HUES48 (cell line): ENCODE data around the gene NEDD4L.

ENCODE experiments used
- H3K27ac ChIP-seq: one replicate; pipeline ENCODE4 v1.7.0; 2013; ENCODE audit warnings: low read depth, low read length, inconsistent platforms
- H3K27me3 ChIP-seq: 2 replicates; pipeline ENCODE4 v1.6.1; 2013; ENCODE audit warnings: mild to moderate bottlenecking, low read length; ENCODE audit not compliant: control insufficient read depth, insufficient read depth
- H3K36me3 ChIP-seq: 2 replicates; pipeline ENCODE4 v1.6.1; 2013; ENCODE audit warnings: low read length; ENCODE audit not compliant: control insufficient read depth, insufficient read depth
- H3K4me1 ChIP-seq: 2 replicates; pipeline ENCODE4 v1.6.1; 2013; ENCODE audit warnings: mild to moderate bottlenecking, low read length; ENCODE audit not compliant: control insufficient read depth, insufficient read depth
- H3K4me3 ChIP-seq: 2 replicates; pipeline ENCODE4 v1.5.1; 2013; ENCODE audit warnings: mild to moderate bottlenecking, low read depth, low read length
- H3K9ac ChIP-seq: 2 replicates; pipeline ENCODE4 v1.6.1; 2013; ENCODE audit warnings: mild to moderate bottlenecking, low read depth, low read length, moderate library complexity
- H3K9me3 ChIP-seq: 2 replicates; pipeline ENCODE4 v1.6.1; 2013; ENCODE audit warnings: low read length; ENCODE audit not compliant: control insufficient read depth, insufficient read depth

Gene NEDD4L

GRCh38 chr18:58284699-58285448 is 240.8 kb downstream of the NEDD4L start:
- H3K27me3 ChIP-seq: no peaks in the 10 kb centered on the region
- H3K9me3 ChIP-seq: no peaks in the 10 kb centered on the region
- peaks cover 32% of the 10 kb centered on the region for H3K4me1 ChIP-seq

GRCh38 chr18:58285449-58286130 is 241.6 kb downstream of the NEDD4L start:
- H3K36me3 ChIP-seq: no peaks in the 10 kb centered on the region
- H3K27ac ChIP-seq: no peak overlapping the region
- no peaks in the 10 kb centered on the region for H3K9me3 ChIP-seq
- H3K27me3 ChIP-seq: no peaks in the 10 kb centered on the region
- peaks cover 32% of the 10 kb centered on the region for H3K4me1 ChIP-seq
- H3K9ac ChIP-seq: no peak overlapping the region
- no peak overlapping the region for H3K4me3 ChIP-seq

More at GRCh38 chr18:58284699-58285448, 240.8 kb downstream of the NEDD4L start:
- Histone ChIP-seq H3K9ac (no peak overlapping the region), H3K27ac (no peak overlapping the region), H3K36me3 (no peaks in the 10 kb centered on the region), H3K4me3 (no peak overlapping the region)

GRCh38 chr18:58286632-58287352 is 242.8 kb downstream of the NEDD4L start:
- H3K9ac ChIP-seq: no peak overlapping the region
- H3K27ac ChIP-seq: no peak overlapping the region
- H3K27me3 ChIP-seq: no peaks in the 10 kb centered on the region
- peaks cover 32% of the 10 kb centered on the region for H3K4me1 ChIP-seq
- H3K9me3 ChIP-seq: no peaks in the 10 kb centered on the region
- H3K4me3 ChIP-seq: no peak overlapping the region
- H3K36me3 ChIP-seq: no peaks in the 10 kb centered on the region

- Histone ChIP-seq H3K36me3 (no peaks in the 10 kb centered on the region), H3K9ac (no peak overlapping the region), H3K9me3 (no peaks in the 10 kb centered on the region), H3K27me3 (no peaks in the 10 kb centered on the region), H3K27ac (peak overlapping the region; percentile 18), H3K4me3 (no peak overlapping the region), H3K4me1 (peaks cover 32% of the 10 kb centered on the region)
Measured at GRCh38 chr18:58287353-58288274, 243.6 kb downstream of the NEDD4L start.

GRCh38 chr18:58288921-58289797 is 245.1 kb downstream of the NEDD4L start:
- Histone ChIP-seq H3K9ac (no peak overlapping the region), H3K4me1 (peaks cover 32% of the 10 kb centered on the region), H3K27me3 (no peaks in the 10 kb centered on the region), H3K27ac (no peak overlapping the region), H3K9me3 (no peaks in the 10 kb centered on the region), H3K4me3 (no peak overlapping the region), H3K36me3 (no peaks in the 10 kb centered on the region)

GRCh38 chr18:58290116-58290695 is 246.2 kb downstream of the NEDD4L start:
- Histone ChIP-seq H3K4me1 (peaks cover 32% of the 10 kb centered on the region), H3K9me3 (no peaks in the 10 kb centered on the region), H3K27ac (no peak overlapping the region)

GRCh38 chr18:58291131-58291530 is 247.1 kb downstream of the NEDD4L start:
- no peaks in the 10 kb centered on the region for H3K9me3 ChIP-seq
- H3K27me3 ChIP-seq: no peaks in the 10 kb centered on the region
- no peak overlapping the region for H3K4me3 ChIP-seq
- H3K36me3 ChIP-seq: no peaks in the 10 kb centered on the region
- H3K4me1 ChIP-seq: peaks cover 32% of the 10 kb centered on the region
- H3K27ac ChIP-seq: no peak overlapping the region
- H3K9ac ChIP-seq: no peak overlapping the region

More at GRCh38 chr18:58290116-58290695, 246.2 kb downstream of the NEDD4L start:
- Histone ChIP-seq H3K9ac (no peak overlapping the region), H3K36me3 (no peaks in the 10 kb centered on the region), H3K4me3 (no peak overlapping the region), H3K27me3 (no peaks in the 10 kb centered on the region)

- Histone ChIP-seq H3K36me3 (no peaks in the 10 kb centered on the region), H3K27me3 (no peaks in the 10 kb centered on the region), H3K27ac (no peak overlapping the region), H3K4me3 (no peak overlapping the region), H3K9me3 (no peaks in the 10 kb centered on the region), H3K4me1 (peaks cover 19% of the 10 kb centered on the region), H3K9ac (no peak overlapping the region)
Measured at GRCh38 chr18:58292638-58293037, 248.6 kb downstream of the NEDD4L start.

- H3K4me3 ChIP-seq: no peak overlapping the region
- no peaks in the 10 kb centered on the region for H3K4me1 ChIP-seq
- no peaks in the 10 kb centered on the region for H3K36me3 ChIP-seq
- H3K27ac ChIP-seq: no peak overlapping the region
- no peaks in the 10 kb centered on the region for H3K27me3 ChIP-seq
- H3K9me3 ChIP-seq: no peaks in the 10 kb centered on the region
- no peak overlapping the region for H3K9ac ChIP-seq
Measured at GRCh38 chr18:58297198-58297597, 253.2 kb downstream of the NEDD4L start.
